A673 (cell line): ENCODE measurements around the gene HSDL2.

ENCODE experiments used
- CTCF ChIP-seq: fragments of 300-800, 200-600 bp; sonication (generic); conservative IDR thresholded peaks from 2 replicates; pipeline ENCODE4 v1.5.1; 2017; ENCODE audit warnings: low read depth, mild to moderate bottlenecking, antibody characterized with exemption, low read length, moderate library complexity, mixed read lengths
- EZH2 ChIP-seq: fragments of 200-600 bp; sonication (generic); IDR thresholded peaks from 2 replicates; pipeline ENCODE4 v1.6.1; 2017; ENCODE audit warnings: borderline replicate concordance, low read depth, mild to moderate bottlenecking, mixed read lengths, antibody characterized with exemption, low read length; ENCODE audit not compliant: poor library complexity, severe bottlenecking

DNA sequence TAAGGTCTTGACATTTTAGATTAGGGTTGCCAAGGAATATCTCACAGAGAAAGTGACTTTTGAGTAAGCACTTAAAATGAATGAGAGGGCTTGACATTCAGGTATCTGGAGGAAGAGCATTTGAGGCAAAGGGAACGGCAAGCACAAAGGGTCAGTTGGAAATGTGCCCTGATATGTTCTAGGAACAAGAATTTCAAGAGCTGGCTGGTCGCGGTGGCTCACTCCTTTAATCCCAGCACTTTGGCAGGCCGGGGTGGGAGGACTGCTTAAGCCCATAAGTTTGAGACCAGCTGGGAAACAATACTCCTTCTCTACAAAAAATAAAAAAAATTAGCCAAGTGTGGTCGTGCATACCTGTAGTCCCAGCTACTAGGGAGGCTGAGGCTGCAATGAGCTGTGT is 123.3 kb downstream of the HSDL2 start:
- TF ChIP-seq CTCF (no peak), EZH2 (no peak)
